Activated CD8-positive, alpha-beta T cell treated with anti-CD3 and anti-CD28 coated beads for 36 hours (primary cell): ENCODE measurements around the gene CAPN1. TPM values are rescaled to one million over a fixed set of nuclear protein-coding genes. Genes with fewer than 3 reads are reported as not detected.

Experiments used
- ATAC-seq: fragments of 200-7000 bp; cut with Tn5 transposase; one replicate; pipeline ENCODE4 v1.10.0; 2021; ENCODE audit warnings: mild to moderate bottlenecking, moderate library complexity
- CTCF ChIA-PET: fragments of 350-600 bp; sonication (Branson Sonifier 250); formaldehyde crosslinking; loops from one replicate; lab custom pipeline; 2021; ENCODE audit warnings: antibody characterized with exemption; lab: Charles Lee
- POLR2A ChIA-PET: fragments of 350-600 bp; sonication (Branson Sonifier 250); formaldehyde crosslinking; loops from one replicate; lab custom pipeline; 2021; ENCODE audit warnings: antibody characterized with exemption; lab: Charles Lee
- DNase-seq: peaks from one replicate; pipeline ENCODE4 v3.0.0-alpha.2; 2020
- H3K27ac Mint-ChIP-seq: one replicate; pipeline ENCODE4 v1.8.0; 2021; ENCODE audit warnings: mild to moderate bottlenecking, mixed read lengths
- H3K27me3 Mint-ChIP-seq: one replicate; pipeline ENCODE4 v1.8.0; 2021; ENCODE audit warnings: mixed read lengths
- H3K36me3 Mint-ChIP-seq: one replicate; pipeline ENCODE4 v1.8.0; 2021; ENCODE audit warnings: low read depth, mixed read lengths
- H3K4me1 Mint-ChIP-seq: one replicate; pipeline ENCODE4 v1.8.0; 2021; ENCODE audit warnings: low read depth, mixed read lengths
- H3K4me3 Mint-ChIP-seq: one replicate; pipeline ENCODE4 v1.8.0; 2021; ENCODE audit warnings: mild to moderate bottlenecking, moderate library complexity, mixed read lengths
- H3K9me3 Mint-ChIP-seq: one replicate; pipeline ENCODE4 v1.8.0; 2021; ENCODE audit warnings: mixed read lengths
- intact Hi-C: fragments of 100-400 bp; cut with micrococcal nuclease; formaldehyde crosslinking; loops from one replicate; pipeline ENCODE4 v1.10.0; 2022
- total RNA-seq, 2 experiments: library from RNA; stranded (reverse); gene quantifications; one replicate each; pipeline ENCODE4 v1.2.3, GENCODE V29; 2021
- TF ChIP-seq, protein P1 (sequence below): fragments of 200-600 bp; IDR thresholded peaks from one replicate; pipeline ENCODE4 v1.8.0; 2022; ENCODE audit warnings: antibody characterized with exemption, mild to moderate bottlenecking

CAPN1 gene
- total RNA-seq, 2 experiments from 2014 or later, result 72.6 to 74.7 TPM

DNA sequence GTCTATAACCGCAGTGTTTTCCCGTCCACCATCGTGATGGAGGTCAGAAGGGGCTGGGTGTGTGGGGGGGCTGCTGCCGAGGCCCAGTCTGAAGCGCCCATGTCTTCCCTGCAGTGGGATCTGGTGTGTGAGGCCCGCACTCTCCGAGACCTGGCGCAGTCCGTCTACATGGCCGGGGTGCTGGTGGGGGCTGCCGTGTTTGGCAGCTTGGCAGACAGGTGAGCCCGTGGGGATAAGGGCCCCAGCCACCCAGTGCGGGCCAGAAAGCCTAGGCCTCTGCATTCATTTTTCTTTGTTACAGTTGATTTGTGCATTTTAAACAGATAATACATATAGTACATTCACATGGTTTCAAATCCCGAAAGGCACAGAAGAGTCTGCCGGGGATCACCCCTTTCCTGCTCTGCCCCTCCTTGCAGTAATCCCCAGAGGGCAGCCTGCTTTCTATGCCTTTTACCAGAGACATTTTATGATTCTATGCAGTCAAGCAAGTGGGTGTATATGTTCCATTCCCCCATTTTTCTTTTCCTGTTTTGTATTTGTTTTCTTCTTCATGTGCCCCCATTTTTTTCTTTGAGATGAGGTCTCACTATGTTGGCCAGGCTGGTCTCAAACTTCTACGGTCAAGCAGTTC is 32.6 kb downstream of the CAPN1 start:
- Mint-ChIP-seq H3K27me3 (peaks cover 3% of the 10 kb centered on the region), H3K9me3 (peaks cover 3% of the 10 kb centered on the region), H3K36me3 (peaks cover 3% of the 10 kb centered on the region), H3K27ac (no peak overlapping the region), H3K4me3 (no peak overlapping the region), H3K4me1 (peaks cover 27% of the 10 kb centered on the region)
- ChIA-PET CTCF (interaction anchor here (1.3 to 2.5 kb wide), 5 partner anchors 10 to 115 kb away, joined by 4 to 22 read pairs (median 4); partner anchors contain the start of gene CDC42EP2), POLR2A (interaction anchor here (0.9 kb wide), 1 partner anchor 52 kb away, joined by 3 read pairs; no protein-coding TSS in a partner anchor)
- DNase-seq, result no peak
- ATAC-seq, result no peak
- TF ChIP-seq, protein P1, sequence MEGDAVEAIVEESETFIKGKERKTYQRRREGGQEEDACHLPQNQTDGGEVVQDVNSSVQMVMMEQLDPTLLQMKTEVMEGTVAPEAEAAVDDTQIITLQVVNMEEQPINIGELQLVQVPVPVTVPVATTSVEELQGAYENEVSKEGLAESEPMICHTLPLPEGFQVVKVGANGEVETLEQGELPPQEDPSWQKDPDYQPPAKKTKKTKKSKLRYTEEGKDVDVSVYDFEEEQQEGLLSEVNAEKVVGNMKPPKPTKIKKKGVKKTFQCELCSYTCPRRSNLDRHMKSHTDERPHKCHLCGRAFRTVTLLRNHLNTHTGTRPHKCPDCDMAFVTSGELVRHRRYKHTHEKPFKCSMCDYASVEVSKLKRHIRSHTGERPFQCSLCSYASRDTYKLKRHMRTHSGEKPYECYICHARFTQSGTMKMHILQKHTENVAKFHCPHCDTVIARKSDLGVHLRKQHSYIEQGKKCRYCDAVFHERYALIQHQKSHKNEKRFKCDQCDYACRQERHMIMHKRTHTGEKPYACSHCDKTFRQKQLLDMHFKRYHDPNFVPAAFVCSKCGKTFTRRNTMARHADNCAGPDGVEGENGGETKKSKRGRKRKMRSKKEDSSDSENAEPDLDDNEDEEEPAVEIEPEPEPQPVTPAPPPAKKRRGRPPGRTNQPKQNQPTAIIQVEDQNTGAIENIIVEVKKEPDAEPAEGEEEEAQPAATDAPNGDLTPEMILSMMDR, result no peak
- intact Hi-C loops, result no loop called here

DNA sequence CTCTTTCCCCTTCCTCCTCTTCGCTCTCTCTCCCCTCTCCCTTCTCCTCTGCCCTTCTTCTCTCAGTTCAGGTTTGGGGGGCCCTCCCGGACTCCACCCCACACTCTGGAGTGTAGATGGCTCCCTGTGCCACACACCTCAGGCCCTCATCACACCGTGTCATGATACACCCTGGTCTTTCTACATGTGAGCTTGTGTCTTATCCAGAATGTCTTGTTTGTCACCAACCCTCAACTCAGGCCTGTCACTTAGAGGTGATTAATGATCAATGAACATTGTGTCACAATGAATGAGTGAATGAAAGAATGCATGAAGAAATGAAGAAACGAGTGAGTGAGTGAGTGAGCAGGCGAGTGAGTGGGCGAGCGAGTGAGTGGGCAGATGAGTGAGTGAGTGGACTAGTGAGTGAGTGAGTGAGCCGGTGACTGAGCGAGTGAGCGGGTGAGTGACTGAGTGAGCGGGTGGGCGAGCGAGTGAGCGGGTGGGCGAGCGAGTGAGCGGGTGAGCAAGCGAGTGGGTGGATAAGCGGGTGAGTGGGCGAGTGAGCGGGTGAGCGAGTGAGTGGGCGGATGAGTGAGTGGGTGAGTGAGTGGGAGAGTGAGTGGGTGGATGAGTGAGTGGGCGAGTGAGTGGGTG is 33.8 kb downstream of the CAPN1 start:
- H3K4me3 Mint-ChIP-seq, result peak overlapping the region; percentile 61

DNA sequence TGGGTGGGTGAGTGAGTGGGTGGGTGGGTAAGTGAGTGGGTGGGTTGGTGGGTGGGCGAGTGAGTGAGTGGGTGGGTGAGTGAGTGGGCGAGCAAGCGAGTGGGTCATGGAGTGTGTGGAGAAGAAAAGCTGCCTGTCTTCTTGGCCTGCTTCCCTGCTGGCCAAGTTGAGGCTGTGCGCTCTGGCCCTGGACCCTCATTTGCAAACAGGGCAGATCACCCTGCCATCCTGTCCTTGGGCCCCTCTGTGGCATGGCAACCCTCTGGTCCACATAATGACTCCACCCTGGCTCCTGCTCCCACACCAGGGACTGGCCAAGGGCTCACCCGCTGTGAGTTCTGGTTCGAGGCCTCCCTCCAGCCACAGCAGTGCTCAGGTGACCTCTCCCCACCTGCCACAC is 35.1 kb downstream of the CAPN1 start:
- intact Hi-C loops, result no loop called here
- DNase-seq (no peak), ATAC-seq (no peak)
- TF ChIP-seq, protein P1, result no peak
- H3K9me3 Mint-ChIP-seq, result peaks cover 3% of the 10 kb centered on the region
- peak overlapping the region; percentile 13 for H3K27ac Mint-ChIP-seq
- CTCF ChIA-PET, result interaction anchor here (0.9 to 2.2 kb wide), 2 partner anchors 32 to 98 kb away, joined by 3 to 7 read pairs; partner anchors contain the start of gene CDC42EP2
- peaks cover 32% of the 10 kb centered on the region for H3K4me1 Mint-ChIP-seq
- peaks cover 3% of the 10 kb centered on the region for H3K27me3 Mint-ChIP-seq
- POLR2A ChIA-PET, result interaction anchor here (0.6 kb wide), 2 partner anchors 33 to 45 kb away, joined by 3 read pairs; partner anchors contain the start of gene POLA2
- peak overlapping the region; percentile 5 for H3K4me3 Mint-ChIP-seq
- peaks cover 3% of the 10 kb centered on the region for H3K36me3 Mint-ChIP-seq

More for the DNA sequence above, 33.8 kb downstream of the CAPN1 start:
- Mint-ChIP-seq H3K27ac (peak overlapping the region; percentile 84), H3K36me3 (peaks cover 3% of the 10 kb centered on the region), H3K27me3 (peaks cover 3% of the 10 kb centered on the region), H3K4me1 (peaks cover 32% of the 10 kb centered on the region), H3K9me3 (peaks cover 3% of the 10 kb centered on the region)
- peak; percentile 74 for DNase-seq
- TF ChIP-seq, protein P1, result no peak
- intact Hi-C loops, result no loop called here
- POLR2A ChIA-PET, result interaction anchor here (0.9 kb wide), 2 partner anchors 50 to 168 kb away, joined by 3 read pairs; no protein-coding TSS in a partner anchor
- peak; percentile 40 for ATAC-seq
- CTCF ChIA-PET, result interaction anchor here (1.0 to 2.5 kb wide), 4 partner anchors 10 to 113 kb away, joined by 3 to 22 read pairs (median 4); partner anchors contain the start of gene POLA2

DNA sequence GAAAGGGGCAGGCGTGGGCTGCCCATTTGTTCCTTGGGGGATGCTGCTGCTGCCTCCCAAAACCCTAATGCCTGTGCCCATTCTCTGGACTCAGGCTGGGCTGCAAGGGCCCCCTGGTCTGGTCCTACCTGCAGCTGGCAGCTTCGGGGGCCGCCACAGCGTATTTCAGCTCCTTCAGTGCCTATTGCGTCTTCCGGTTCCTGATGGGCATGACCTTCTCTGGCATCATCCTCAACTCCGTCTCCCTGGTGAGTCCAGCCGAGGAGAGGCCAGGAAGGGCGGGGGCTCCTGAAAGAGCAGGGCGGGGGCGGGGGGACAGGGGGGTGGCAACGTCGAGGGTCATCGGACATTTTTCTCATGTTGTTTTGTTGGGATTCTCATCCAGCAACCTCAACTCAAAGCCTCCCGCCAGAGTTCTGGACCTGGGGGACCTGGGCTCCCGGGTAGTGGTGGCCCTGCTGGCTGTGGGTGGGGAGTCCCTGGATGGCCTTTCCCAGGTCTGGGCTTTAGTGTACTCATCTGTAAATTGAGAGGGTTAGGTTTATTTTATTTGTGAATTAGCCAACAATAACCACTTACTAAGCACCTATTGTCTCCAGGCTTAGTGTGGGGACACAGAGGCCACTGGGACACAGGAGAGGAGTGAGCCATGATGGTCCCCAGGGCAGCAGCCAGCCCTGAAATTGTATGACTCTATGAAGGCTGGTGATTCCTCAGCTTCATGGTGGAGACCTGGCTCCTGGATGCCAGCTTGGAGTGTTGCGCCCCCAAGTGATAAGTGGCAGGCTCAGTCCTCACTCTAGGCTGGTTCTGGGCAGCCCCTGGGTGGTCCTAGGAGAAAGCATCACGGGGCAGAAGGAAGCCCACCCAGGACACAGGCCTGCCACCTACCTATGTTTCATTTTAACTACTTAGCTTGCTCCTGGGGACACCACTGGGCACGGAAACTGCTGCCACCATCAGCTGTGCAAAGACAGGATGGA is 36.0 kb downstream of the CAPN1 start:
- intact Hi-C loops, result no loop called here
- CTCF ChIA-PET, result interaction anchor here (0.9 to 3.2 kb wide), 4 partner anchors 13 to 111 kb away, joined by 3 to 14 read pairs (median 6); partner anchors contain the start of gene CDC42EP2
- Mint-ChIP-seq H3K27me3 (peaks cover 3% of the 10 kb centered on the region), H3K9me3 (peaks cover 3% of the 10 kb centered on the region), H3K36me3 (peaks cover 3% of the 10 kb centered on the region), H3K4me3 (no peak overlapping the region), H3K27ac (peak overlapping the region; percentile 13), H3K4me1 (peaks cover 31% of the 10 kb centered on the region)
- POLR2A ChIA-PET, result interaction anchor here (0.6 to 1.6 kb wide), 4 partner anchors 25 to 121 kb away, joined by 3 to 4 read pairs (median 3); partner anchors contain the start of gene POLA2
- DNase-seq (no peak), ATAC-seq (no peak)
- TF ChIP-seq, protein P1, result no peak
